ENCODE data around the gene CTIF.

The CTIF gene

GRCh38 chr18:48575658-48576456 is 37.0 kb downstream of the CTIF start:
- no peak for DNase-seq (ENCODE audit: low read depth)

- DNase-seq (ENCODE audit: low read depth): no peak
These were observed 37.6 kb downstream of the CTIF start for GRCh38 chr18:48576457-48576771.

DNA sequence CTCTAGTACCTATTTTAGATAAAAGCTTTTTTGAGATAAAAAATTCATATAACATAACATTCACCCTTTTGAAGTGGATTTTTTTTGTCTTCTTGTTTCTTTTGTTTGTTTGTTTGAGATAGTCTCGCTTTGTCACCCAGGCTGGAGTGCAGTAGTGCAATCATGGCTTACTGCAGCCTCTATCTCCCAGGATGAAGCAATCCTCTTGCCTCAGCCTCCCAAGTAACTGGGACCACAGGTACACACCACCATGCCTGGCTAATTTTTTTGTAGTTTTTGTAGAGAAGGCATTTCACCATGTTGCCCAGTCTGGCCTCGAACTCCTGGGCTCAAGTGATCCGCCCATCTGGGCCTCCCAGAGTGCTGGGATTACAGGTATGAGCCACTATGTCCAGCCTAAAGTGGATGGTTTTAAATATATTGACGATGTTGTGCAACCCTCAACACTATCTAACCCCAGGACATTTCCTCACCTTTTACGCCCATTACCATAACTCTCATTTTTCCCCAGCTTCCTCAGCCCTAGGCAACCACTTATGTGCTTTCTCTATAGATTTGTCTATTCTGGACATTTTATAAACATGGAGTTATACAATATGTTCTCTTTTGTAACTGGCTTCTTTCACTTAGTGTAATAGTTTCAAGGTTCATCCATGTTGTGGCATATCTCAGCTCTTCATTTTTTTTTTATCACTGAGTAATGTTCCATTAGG is 38.8 kb downstream of the CTIF start:
- DNase-seq (ENCODE audit: low read depth): no peak

DNA sequence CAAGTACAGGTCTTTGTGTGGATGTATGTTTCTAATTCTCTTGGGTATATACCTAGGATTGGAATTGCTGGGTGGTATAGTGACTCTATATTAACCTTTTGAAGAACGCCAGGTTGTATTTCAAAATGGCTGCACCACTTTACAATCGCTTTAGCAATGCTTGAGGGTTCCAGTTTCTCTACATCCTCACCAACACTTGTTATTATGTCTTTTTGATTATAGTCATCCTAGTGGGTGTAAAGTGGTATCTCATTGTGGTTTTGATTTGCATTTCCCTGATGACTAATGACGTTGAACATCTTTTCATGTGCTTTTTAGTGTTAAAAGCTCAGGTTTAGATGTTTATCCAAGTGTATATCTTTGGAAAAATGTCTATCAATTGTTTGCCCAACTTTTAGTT is 39.5 kb downstream of the CTIF start:
- no peak for DNase-seq (ENCODE audit: low read depth)

DNA sequence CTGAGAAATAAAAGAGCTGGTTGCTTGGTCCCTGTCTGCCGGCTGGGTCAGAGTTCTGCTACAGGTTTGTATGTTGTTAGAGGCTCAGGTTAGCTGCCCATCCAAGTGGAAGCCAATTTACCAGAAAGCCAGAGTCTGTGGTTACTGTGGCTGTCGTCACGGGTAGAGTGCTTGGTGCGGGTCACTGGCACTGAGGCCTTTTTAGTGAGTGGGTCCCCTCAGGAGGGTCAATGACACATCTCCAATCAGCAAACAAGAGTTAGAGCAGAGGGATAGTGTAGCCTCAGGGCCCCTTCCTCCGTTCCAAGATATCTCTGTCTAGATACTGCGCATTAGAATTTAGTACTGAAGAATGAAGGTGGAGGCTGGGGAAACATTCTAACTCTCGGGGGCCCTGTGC is 41.2 kb downstream of the CTIF start:
- no peak for DNase-seq (ENCODE audit: low read depth)

GRCh38 chr18:48580782-48581181 is 42.0 kb downstream of the CTIF start:
- DNase-seq (ENCODE audit: low read depth): no peak

DNA sequence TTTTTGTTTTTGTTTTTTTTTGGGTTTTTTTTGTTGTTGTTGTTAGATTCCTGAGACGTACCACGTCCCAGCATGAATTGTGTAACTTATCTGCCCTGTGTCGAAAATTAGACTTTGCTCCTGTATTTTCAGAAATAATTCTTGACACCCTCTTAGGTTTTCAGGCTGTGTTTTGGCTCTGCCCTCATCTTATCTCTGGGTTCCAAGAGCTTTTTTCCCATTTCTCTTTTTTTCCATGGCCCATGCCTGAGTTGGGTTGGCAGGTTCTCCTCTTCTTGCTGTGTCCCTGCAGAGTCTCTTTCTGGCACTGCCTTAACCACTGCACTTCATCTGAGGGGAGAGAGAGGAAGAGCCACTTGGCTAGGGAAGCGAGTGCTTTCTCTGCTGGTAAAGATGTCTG is 42.4 kb downstream of the CTIF start:
- no peak for DNase-seq (ENCODE audit: low read depth)

- DNase-seq (ENCODE audit: low read depth): no peak
These were observed 43.1 kb downstream of the CTIF start for GRCh38 chr18:48581941-48582340.

- no peak for DNase-seq (ENCODE audit: low read depth)
These were observed 44.1 kb downstream of the CTIF start for GRCh38 chr18:48582946-48583345.

DNA sequence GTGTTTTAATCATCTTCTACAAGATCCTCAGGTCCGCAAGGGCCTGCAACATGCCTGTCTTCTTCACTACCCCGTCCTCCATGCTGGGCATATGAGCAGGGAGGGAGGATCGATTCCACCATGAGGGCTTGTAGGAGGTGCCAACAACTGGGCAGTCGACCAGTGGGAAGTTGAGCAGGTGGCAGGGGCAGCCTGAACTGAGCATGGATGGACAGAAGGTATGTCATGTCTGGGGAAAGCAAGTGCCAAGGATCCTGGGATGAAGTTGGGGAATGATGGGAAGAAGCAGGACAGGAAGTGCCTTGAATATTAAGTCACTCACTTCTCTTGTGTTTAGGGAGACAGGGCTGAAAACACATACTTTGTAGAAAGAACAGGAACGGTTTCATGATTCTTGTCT is 44.7 kb downstream of the CTIF start:
- no peak for DNase-seq (ENCODE audit: low read depth)

- DNase-seq (ENCODE audit: low read depth): no peak
These were observed 51.1 kb downstream of the CTIF start for GRCh38 chr18:48589797-48590519.

- no peak for DNase-seq (ENCODE audit: low read depth)
These were observed 51.8 kb downstream of the CTIF start for GRCh38 chr18:48590678-48591077.

DNA sequence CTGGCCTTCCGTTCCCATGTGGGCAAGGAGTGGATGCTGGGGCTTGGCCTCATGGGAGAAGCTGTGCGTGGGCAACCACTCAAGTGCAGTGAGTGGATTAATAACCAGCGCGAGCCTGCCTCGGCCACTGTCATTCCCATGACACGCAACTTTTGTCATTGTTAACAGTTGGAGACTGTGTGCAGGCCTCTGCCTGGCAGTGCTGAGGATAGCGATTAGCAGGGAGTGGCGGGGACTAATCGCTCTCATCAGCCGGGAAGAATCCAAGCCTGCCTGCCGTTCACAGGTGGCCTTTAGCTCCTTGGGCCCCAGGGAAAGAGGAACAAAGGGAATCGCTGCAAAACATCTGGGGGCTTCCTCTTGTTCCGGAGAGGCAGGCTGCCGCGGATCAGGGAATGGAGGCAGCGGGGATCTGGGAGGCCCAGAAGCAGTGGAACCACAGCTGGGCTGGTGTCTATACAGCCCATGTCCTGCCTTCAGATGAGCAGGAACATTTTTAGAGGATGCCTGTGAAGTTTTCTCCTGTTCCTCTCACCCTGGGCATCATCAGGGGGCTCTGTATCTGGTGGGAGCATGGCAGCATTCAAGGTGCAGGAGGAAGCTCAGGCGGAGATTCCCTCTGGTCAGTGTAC is 53.8 kb downstream of the CTIF start:
- no peak for DNase-seq (ENCODE audit: low read depth)

DNA sequence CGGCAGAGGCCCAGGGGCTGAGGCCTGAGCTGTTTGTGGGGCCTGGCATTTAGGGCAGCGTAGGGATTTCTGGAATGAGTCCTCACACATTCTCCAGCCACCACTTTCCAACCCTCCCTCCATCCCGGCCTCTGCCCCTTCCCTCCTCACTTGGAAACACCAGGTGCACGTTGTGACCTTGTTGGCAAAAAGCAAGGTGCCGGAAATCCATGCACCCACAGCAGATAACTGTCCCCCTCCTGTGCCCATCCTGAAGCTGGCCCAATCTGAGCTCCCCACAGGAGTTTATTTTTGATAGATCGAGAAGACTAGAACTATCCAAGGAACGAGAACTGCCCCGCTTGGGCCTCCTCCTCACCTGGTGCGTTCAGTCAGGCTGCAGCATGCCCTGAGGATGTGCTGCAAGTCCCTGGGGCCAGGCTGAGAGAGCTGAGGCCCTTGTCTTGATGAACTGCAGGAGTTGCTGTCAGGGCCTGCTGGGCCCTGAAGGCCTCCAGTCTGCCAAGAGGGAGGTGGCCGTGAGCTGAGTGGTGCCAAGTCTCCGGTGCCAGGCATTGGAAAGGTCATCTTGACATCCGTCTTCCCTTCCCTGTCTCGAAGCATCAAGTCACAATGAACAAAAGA is 55.8 kb downstream of the CTIF start:
- DNase-seq (ENCODE audit: low read depth): no peak

GRCh38 chr18:48595703-48596218 is 56.9 kb downstream of the CTIF start:
- no peak for DNase-seq (ENCODE audit: low read depth)

GRCh38 chr18:48597110-48597509 is 58.3 kb downstream of the CTIF start:
- DNase-seq (ENCODE audit: low read depth): no peak

DNA sequence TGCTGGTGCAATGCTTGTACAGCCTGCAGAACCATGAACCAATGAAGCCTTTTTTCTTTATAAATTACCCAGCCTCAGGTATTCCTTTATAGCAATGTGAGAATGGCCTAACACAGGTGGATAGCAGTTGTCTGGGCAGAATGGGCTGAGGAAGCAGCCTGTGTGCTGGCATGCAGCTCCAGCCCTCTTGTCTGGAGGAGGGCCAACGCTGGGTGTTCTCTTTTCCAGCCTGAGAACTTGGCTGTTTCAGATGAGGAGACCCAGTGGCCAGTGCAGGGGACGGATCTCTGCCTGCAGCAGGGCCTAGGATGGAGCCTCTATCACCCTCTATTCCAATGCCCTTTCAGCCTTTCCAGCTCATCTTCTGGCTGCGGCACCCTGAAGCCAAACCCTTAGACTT is 58.8 kb downstream of the CTIF start:
- no peak for DNase-seq (ENCODE audit: low read depth)

- no peak for DNase-seq (ENCODE audit: low read depth)
These were observed 60.6 kb downstream of the CTIF start for GRCh38 chr18:48599391-48599790.

- DNase-seq (ENCODE audit: low read depth): no peak
These were observed 61.2 kb downstream of the CTIF start for GRCh38 chr18:48600046-48600445.

DNA sequence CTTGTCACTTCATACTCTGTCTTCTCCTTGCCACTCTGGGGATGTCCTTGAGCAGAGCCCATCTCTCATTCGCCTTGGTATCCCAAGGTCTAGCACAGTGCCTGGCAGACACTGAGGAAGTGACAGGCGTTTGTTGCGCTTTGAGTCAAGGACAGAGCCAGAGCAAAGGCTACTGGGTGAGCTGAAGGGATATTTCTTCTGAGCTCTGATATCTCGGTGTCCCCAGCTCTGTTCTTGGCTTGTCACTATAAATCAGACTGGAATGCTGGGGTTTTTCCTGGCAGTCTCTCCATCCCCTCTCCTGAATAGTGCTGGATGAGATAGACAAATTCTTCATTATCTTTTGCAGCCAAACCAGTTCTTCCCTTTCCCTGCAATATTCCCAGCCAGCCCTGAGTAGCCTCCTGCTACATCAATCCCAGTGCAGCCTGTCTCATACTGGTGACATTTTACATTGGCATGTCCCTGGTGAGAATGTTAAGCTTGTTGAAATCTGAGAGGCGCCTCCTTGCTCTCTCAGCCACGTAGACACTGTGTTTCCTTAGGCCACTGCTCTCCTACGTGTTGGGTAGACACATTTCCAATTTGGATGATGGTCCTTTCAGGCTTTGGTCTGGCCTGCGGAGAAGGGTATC is 61.7 kb downstream of the CTIF start:
- no peak for DNase-seq (ENCODE audit: low read depth)

GRCh38 chr18:48601343-48601742 is 62.5 kb downstream of the CTIF start:
- DNase-seq (ENCODE audit: low read depth): no peak

Data from stimulated activated CD8-positive, alpha-beta memory T cell treated with anti-CD3 and anti-CD28 coated beads, Interleukin-12 subunit alpha, Interleukin-12 subunit beta, amount 100 ng/mL, for 4 hours (primary cell).